Rectal smooth muscle tissue (tissue), 1 donor: ENCODE measurements around the gene CACNA1D.

ENCODE experiments used
- H3K27ac ChIP-seq: one replicate; pipeline ENCODE4 v1.7.0; 2013; ENCODE audit warnings: low read depth, low read length, inconsistent platforms
- H3K27me3 ChIP-seq: one replicate; pipeline ENCODE4 v1.7.0; 2013; ENCODE audit warnings: low read length; ENCODE audit not compliant: control insufficient read depth, insufficient read depth
- H3K36me3 ChIP-seq: one replicate; pipeline ENCODE4 v1.7.0; 2013; ENCODE audit warnings: low read length; ENCODE audit not compliant: control insufficient read depth, insufficient read depth
- H3K4me1 ChIP-seq: one replicate; pipeline ENCODE4 v1.7.0; 2013; ENCODE audit warnings: low read length; ENCODE audit not compliant: control insufficient read depth, insufficient read depth
- H3K4me3 ChIP-seq: one replicate; pipeline ENCODE4 v1.7.0; 2013; ENCODE audit warnings: low read length
- H3K9ac ChIP-seq: one replicate; pipeline ENCODE4 v1.7.0; 2013; ENCODE audit warnings: low read length

CACNA1D gene

DNA sequence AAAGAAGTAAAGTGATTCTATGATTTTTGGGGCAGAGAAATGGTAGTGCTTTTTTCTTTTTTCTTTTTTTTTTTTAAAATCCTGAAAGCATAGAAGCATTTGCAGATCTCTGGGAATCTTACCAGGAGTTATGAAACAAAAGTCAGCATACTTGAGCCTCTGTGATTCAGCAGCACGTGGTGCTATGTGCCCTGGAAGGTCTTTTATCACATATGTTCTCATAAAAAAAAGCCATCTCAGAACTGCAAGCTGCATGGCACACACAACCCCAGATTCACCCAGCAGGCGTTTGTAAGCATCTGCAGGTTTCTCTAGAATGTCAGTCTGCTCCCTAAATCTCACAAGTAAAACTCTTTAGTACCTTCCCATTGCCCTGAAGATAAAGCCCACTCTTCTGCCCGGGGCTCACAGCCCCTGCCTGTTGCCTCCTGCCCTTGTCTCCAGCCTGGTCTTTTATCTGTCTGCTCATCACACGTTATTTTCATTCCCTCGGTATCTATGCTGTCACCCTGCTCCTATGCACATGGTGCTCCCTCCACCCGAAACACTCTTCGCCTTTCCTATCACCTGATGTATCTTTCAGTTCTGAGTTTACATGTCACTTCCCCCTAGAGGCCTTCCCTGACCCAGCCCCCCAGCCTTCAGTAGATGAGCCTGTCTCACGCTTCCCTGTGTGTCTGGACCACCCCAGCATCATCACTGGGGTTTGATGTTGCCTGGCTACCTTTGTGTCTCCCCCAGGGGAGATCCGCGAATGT is 279.4 kb downstream of the CACNA1D start:
- Histone ChIP-seq H3K4me3 (no peak overlapping the region), H3K27ac (no peak overlapping the region), H3K9ac (no peak overlapping the region), H3K27me3 (no peaks in the 10 kb centered on the region), H3K4me1 (no peaks in the 10 kb centered on the region), H3K36me3 (no peaks in the 10 kb centered on the region)

DNA sequence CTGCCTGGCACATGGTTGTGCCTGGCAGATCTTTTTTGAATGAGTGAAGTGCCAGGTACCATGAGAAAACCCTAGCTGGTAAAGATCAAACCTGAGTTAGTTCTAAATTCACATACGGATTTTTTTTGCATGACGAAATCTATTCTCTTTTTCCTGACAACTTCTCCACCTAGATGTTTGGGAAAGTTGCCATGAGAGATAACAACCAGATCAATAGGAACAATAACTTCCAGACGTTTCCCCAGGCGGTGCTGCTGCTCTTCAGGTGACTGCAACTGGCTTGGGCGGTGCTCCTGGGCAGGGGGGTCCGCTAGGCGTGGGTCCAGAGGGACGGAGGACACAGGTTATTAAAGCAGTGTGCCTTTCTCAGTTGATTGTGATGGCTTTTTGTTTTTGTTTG is 280.0 kb downstream of the CACNA1D start:
- no peaks in the 10 kb centered on the region for H3K36me3 ChIP-seq
- H3K27ac ChIP-seq: no peak overlapping the region
- H3K4me3 ChIP-seq: no peak overlapping the region
- no peak overlapping the region for H3K9ac ChIP-seq
- H3K4me1 ChIP-seq: no peaks in the 10 kb centered on the region
- no peaks in the 10 kb centered on the region for H3K27me3 ChIP-seq

DNA sequence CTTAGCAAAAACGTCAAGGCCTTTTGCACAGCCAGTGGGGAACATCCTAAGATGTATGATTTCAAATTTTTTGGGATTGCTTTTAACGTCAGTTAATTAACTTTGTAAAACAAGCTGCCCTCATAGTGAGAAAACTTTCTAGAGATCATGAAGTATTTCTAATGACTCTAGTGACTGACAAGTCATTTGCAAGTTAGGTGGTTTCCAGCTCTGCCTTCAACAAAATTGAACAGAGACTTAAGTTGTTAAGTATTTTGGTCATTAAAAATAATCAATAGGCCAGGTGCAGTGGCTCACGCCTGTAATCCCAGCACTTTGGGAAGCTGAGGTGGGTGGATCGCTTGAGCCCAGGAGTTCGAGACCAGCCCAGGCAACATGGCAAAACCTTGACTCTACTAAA is 280.6 kb downstream of the CACNA1D start:
- Histone ChIP-seq H3K36me3 (no peaks in the 10 kb centered on the region), H3K4me1 (no peaks in the 10 kb centered on the region), H3K27ac (no peak overlapping the region), H3K9ac (no peak overlapping the region), H3K4me3 (no peak overlapping the region), H3K27me3 (no peaks in the 10 kb centered on the region)

GRCh38 chr3:53775834-53776251 is 281.4 kb downstream of the CACNA1D start:
- Histone ChIP-seq H3K36me3 (no peaks in the 10 kb centered on the region), H3K9ac (no peak overlapping the region), H3K4me3 (no peak overlapping the region), H3K4me1 (no peaks in the 10 kb centered on the region), H3K27me3 (no peaks in the 10 kb centered on the region), H3K27ac (no peak overlapping the region)

GRCh38 chr3:53776494-53777101 is 282.2 kb downstream of the CACNA1D start:
- Histone ChIP-seq H3K36me3 (no peaks in the 10 kb centered on the region), H3K4me1 (no peaks in the 10 kb centered on the region), H3K4me3 (no peak overlapping the region), H3K27ac (no peak overlapping the region), H3K27me3 (no peaks in the 10 kb centered on the region), H3K9ac (no peak overlapping the region)

DNA sequence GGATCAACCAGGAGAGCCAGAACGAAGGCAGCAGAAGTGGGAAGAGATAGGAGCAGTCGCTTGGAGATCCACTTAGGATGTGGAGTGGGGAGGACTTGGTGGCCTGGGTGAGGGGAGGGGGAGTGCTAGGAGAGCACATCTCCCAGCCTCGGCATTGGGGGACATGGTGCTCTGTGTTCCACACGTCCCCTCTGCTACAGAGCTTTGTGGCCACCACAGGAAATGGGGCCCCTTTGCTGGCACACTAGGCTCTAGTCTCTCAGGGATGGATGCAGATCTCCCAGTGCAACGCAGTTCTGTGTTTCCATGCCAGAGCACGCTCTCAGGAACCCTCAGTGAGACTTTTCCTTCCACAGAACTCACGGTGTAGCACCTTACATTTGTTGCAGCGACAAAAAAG is 283.1 kb downstream of the CACNA1D start:
- Histone ChIP-seq H3K4me3 (no peak overlapping the region), H3K27me3 (no peaks in the 10 kb centered on the region), H3K36me3 (no peaks in the 10 kb centered on the region), H3K9ac (no peak overlapping the region), H3K27ac (no peak overlapping the region), H3K4me1 (no peaks in the 10 kb centered on the region)

DNA sequence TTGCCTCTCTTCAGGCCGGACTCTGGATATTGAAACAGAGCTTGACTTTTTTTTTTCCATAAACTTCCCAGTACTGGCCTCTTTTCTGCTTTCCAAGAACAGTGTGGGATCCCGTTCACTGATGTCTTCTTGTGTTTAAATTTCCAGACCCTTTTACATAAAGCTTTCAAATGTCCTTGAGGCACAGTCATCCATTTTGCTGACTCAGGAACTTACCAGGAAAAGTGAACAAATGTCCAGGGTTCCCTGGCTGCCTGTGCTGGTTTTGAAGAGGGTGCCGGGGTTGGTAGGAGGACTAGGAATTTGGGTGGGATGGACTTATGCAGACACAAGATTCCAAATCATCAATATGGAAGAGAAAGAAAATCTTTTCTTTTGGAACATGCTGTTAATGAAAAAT is 283.7 kb downstream of the CACNA1D start:
- Histone ChIP-seq H3K4me3 (no peak overlapping the region), H3K27ac (no peak overlapping the region), H3K9ac (no peak overlapping the region), H3K27me3 (no peaks in the 10 kb centered on the region), H3K4me1 (no peaks in the 10 kb centered on the region), H3K36me3 (no peaks in the 10 kb centered on the region)

- no peaks in the 10 kb centered on the region for H3K4me1 ChIP-seq
- H3K4me3 ChIP-seq: no peak overlapping the region
- no peak overlapping the region for H3K9ac ChIP-seq
- no peaks in the 10 kb centered on the region for H3K27me3 ChIP-seq
- no peaks in the 10 kb centered on the region for H3K36me3 ChIP-seq
- H3K27ac ChIP-seq: no peak overlapping the region
Observed at GRCh38 chr3:53780171-53780570, 285.8 kb downstream of the CACNA1D start.

GRCh38 chr3:53780806-53781205 is 286.4 kb downstream of the CACNA1D start:
- Histone ChIP-seq H3K9ac (no peak overlapping the region), H3K27me3 (no peaks in the 10 kb centered on the region), H3K4me1 (no peaks in the 10 kb centered on the region), H3K36me3 (no peaks in the 10 kb centered on the region), H3K4me3 (no peak overlapping the region), H3K27ac (no peak overlapping the region)

GRCh38 chr3:53787016-53787415 is 292.6 kb downstream of the CACNA1D start:
- no peaks in the 10 kb centered on the region for H3K36me3 ChIP-seq
- H3K27me3 ChIP-seq: no peaks in the 10 kb centered on the region
- H3K9ac ChIP-seq: no peak overlapping the region
- H3K4me3 ChIP-seq: no peak overlapping the region
- H3K4me1 ChIP-seq: no peaks in the 10 kb centered on the region
- H3K27ac ChIP-seq: no peak overlapping the region

GRCh38 chr3:53788038-53788437 is 293.6 kb downstream of the CACNA1D start:
- Histone ChIP-seq H3K27ac (no peak overlapping the region), H3K4me3 (no peak overlapping the region), H3K27me3 (no peaks in the 10 kb centered on the region), H3K4me1 (no peaks in the 10 kb centered on the region), H3K9ac (no peak overlapping the region), H3K36me3 (no peaks in the 10 kb centered on the region)

DNA sequence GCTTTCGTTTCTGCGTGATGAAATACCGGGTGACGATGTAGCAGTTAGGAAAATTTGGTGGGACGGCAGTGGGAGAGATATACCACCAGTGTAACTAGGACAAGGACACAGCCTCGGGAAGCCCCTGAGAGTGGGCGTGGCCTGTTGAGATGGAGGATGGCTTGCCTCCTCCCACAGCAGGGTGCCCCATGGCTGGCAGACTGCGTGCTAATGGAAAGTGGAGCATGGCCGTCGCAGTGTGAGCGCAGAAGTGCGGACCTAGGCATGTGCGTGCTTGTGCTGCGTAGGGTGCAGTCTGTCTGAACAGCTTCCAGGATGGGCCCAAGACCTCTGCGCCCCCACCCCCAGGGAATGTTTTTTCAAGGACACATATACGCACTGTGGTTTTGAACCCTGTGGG is 295.0 kb downstream of the CACNA1D start:
- Histone ChIP-seq H3K4me1 (no peaks in the 10 kb centered on the region), H3K36me3 (no peaks in the 10 kb centered on the region), H3K4me3 (no peak overlapping the region), H3K9ac (no peak overlapping the region), H3K27me3 (no peaks in the 10 kb centered on the region), H3K27ac (no peak overlapping the region)

DNA sequence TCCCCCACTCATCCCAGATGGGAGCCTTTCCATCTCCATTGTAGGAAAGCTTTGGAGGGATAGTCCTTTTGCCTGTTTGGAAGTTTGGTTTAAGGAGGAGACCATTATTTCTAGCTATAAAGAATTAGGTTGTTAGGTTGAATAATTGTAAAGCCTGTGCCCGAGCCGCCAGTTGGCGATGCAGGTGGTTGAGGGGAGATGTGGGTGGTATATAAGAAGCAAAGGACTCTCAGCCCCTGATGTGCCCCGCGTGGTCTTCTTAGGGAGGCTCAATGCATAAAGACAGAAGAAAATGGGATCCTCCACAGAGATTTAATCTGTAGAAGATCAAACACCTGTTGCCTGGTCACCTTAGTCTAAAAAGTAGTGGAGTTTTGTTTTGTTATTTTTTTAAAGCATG is 296.1 kb downstream of the CACNA1D start:
- Histone ChIP-seq H3K4me3 (no peak overlapping the region), H3K4me1 (no peaks in the 10 kb centered on the region), H3K36me3 (no peaks in the 10 kb centered on the region), H3K27ac (no peak overlapping the region), H3K9ac (no peak overlapping the region), H3K27me3 (no peaks in the 10 kb centered on the region)
